GM19240 (cell line): Measurements from ENCODE around the gene TMEM242.
"Not testable (repeated sequence)": the region's sequence is repeated elsewhere in the genome, so short reads cannot be mapped to it uniquely, and the experiment has no call there.

Experiments used
- DNase-seq: peaks from one replicate; pipeline ENCODE4 v3.0.0; 2011; ENCODE audit warnings: low spot score; ENCODE audit not compliant: insufficient read length

The TMEM242 gene

GRCh38 chr6:157325069-157325805 is 1.9 kb upstream of the TMEM242 start:
- DNase-seq: no peak

- no peak for DNase-seq
Measured at GRCh38 chr6:157323966-157324300, 614 bp upstream of the TMEM242 start.

- peak; percentile 76 for DNase-seq
Measured at GRCh38 chr6:157322792-157323254, 496 bp downstream of the TMEM242 start.

GRCh38 chr6:157316871-157317814 is 6.2 kb downstream of the TMEM242 start:
- DNase-seq: no peak

- DNase-seq: no peak
Measured at GRCh38 chr6:157314705-157315321, 8.5 kb downstream of the TMEM242 start.

- DNase-seq: no peak
Measured at GRCh38 chr6:157313531-157314467, 9.5 kb downstream of the TMEM242 start.

- DNase-seq: no peak
Measured at GRCh38 chr6:157312757-157313156, 10.6 kb downstream of the TMEM242 start.

GRCh38 chr6:157310693-157311092 is 12.6 kb downstream of the TMEM242 start:
- DNase-seq: not testable (repeated sequence)

- no peak for DNase-seq
Measured at GRCh38 chr6:157307661-157308060, 15.7 kb downstream of the TMEM242 start.

GRCh38 chr6:157305670-157306653 is 17.4 kb downstream of the TMEM242 start:
- DNase-seq: no peak

- no peak for DNase-seq
Measured at GRCh38 chr6:157304899-157305663, 18.2 kb downstream of the TMEM242 start.

- DNase-seq: no peak
Measured at GRCh38 chr6:157302736-157303135, 20.6 kb downstream of the TMEM242 start.

- no peak for DNase-seq
Measured at GRCh38 chr6:157300436-157300835, 22.9 kb downstream of the TMEM242 start.

GRCh38 chr6:157300006-157300405 is 23.3 kb downstream of the TMEM242 start:
- DNase-seq: no peak

- no peak for DNase-seq
Measured at GRCh38 chr6:157298216-157298724, 25.0 kb downstream of the TMEM242 start.

- no peak for DNase-seq
Measured at GRCh38 chr6:157294654-157295053, 28.7 kb downstream of the TMEM242 start.

GRCh38 chr6:157293780-157294179 is 29.5 kb downstream of the TMEM242 start:
- DNase-seq: no peak

GRCh38 chr6:157292202-157292601 is 31.1 kb downstream of the TMEM242 start:
- DNase-seq: no peak

GRCh38 chr6:157291356-157291755 is 32.0 kb downstream of the TMEM242 start:
- no peak for DNase-seq
